WTC11 (cell line): ENCODE data around the gene SP100. TPM values are rescaled to one million over a fixed set of nuclear protein-coding genes. Genes with fewer than 3 reads are reported as not detected.

Experiments
- ATAC-seq: fragments of 200-7000 bp; cut with Tn5 transposase; 2 replicates; pipeline ENCODE4 v1.10.0; 2021; ENCODE audit warnings: mild to moderate bottlenecking, moderate library complexity
- CTCF ChIA-PET: fragments of 300-600 bp; sonication (Branson Sonifier 250); formaldehyde crosslinking; loops from one replicate; lab custom pipeline; 2021; ENCODE audit warnings: antibody characterized with exemption; lab: Charles Lee
- POLR2A ChIA-PET: fragments of 350-600 bp; sonication (Branson Sonifier 250); formaldehyde crosslinking; loops from one replicate; lab custom pipeline; 2021; ENCODE audit warnings: antibody characterized with exemption; lab: Charles Lee
- DNase-seq: peaks from one replicate; pipeline ENCODE4 v3.0.0; 2021; ENCODE audit warnings: low spot score
- H3K27ac Mint-ChIP-seq: 2 replicates; pipeline ENCODE4 v1.8.0; 2021; ENCODE audit warnings: mixed read lengths
- H3K27me3 Mint-ChIP-seq: 2 replicates; pipeline ENCODE4 v1.8.0; 2021; ENCODE audit warnings: low read depth, mild to moderate bottlenecking, moderate library complexity, mixed read lengths
- H3K36me3 Mint-ChIP-seq: 2 replicates; pipeline ENCODE4 v1.8.0; 2021; ENCODE audit warnings: mixed read lengths
- H3K4me1 Mint-ChIP-seq: 2 replicates; pipeline ENCODE4 v1.8.0; 2022; ENCODE audit warnings: mixed read lengths
- H3K4me3 Mint-ChIP-seq: 2 replicates; pipeline ENCODE4 v1.8.0; 2021; ENCODE audit warnings: mild to moderate bottlenecking, moderate library complexity, mixed read lengths
- H3K9me3 Mint-ChIP-seq: 2 replicates; pipeline ENCODE4 v1.8.0; 2021; ENCODE audit warnings: mixed read lengths
- AR ChIP-seq: fragments of 250-450 bp; sonication (Bioruptor Pico); IDR thresholded peaks from 2 replicates; pipeline ENCODE4 v1.9.0; 2021; ENCODE audit warnings: mild to moderate bottlenecking
- ATF1 ChIP-seq: sonication (generic); formaldehyde crosslinking; IDR thresholded peaks from 2 replicates; pipeline ENCODE4 v1.8.1; 2023; ENCODE audit warnings: mild to moderate bottlenecking, moderate library complexity, missing genetic modification reagents
- CDX4 ChIP-seq: fragments of 250-450 bp; sonication (Bioruptor Pico); IDR thresholded peaks from 2 replicates; pipeline ENCODE4 v1.9.0; 2021; ENCODE audit warnings: moderate library complexity, mild to moderate bottlenecking, inconsistent platforms, borderline replicate concordance
- E2F1 ChIP-seq: sonication (generic); formaldehyde crosslinking; IDR thresholded peaks from 2 replicates; pipeline ENCODE4 v1.8.0; 2022; ENCODE audit warnings: mild to moderate bottlenecking, missing genetic modification reagents
- EMX1 ChIP-seq: fragments of 250-450 bp; sonication (Bioruptor Pico); IDR thresholded peaks from 2 replicates; pipeline ENCODE4 v1.8.0; 2021; ENCODE audit warnings: mild to moderate bottlenecking
- MLX ChIP-seq: sonication (generic); formaldehyde crosslinking; IDR thresholded peaks from 2 replicates; pipeline ENCODE4 v1.8.1; 2023; ENCODE audit warnings: mild to moderate bottlenecking, missing genetic modification reagents, moderate library complexity
- NFE2L1 ChIP-seq: sonication (generic); formaldehyde crosslinking; IDR thresholded peaks from 2 replicates; pipeline ENCODE4 v1.8.1; 2023; ENCODE audit warnings: missing genetic modification reagents
- NFYB ChIP-seq: sonication (generic); formaldehyde crosslinking; conservative IDR thresholded peaks from 2 replicates; pipeline ENCODE4 v1.8.0; 2022; ENCODE audit warnings: low read depth, missing genetic modification reagents
- PRDM15 ChIP-seq: sonication (generic); formaldehyde crosslinking; IDR thresholded peaks from 2 replicates; pipeline ENCODE4 v1.8.0; 2022; ENCODE audit warnings: missing genetic modification reagents
- STAT6 ChIP-seq: sonication (generic); formaldehyde crosslinking; conservative IDR thresholded peaks from 2 replicates; pipeline ENCODE4 v1.8.1; 2023; ENCODE audit warnings: mild to moderate bottlenecking, low read depth, missing genetic modification reagents, moderate library complexity
- ZBTB21 ChIP-seq: sonication (generic); formaldehyde crosslinking; IDR thresholded peaks from 2 replicates; pipeline ENCODE4 v1.8.1; 2023; ENCODE audit warnings: mild to moderate bottlenecking, missing genetic modification reagents, borderline replicate concordance
- total RNA-seq: library from RNA; stranded (reverse); gene quantifications from 3 replicates; pipeline ENCODE4 v1.2.3, GENCODE V29; 2021

SP100 gene
- total RNA-seq, 1 experiment from 2014 or later: 1.3 TPM

- peaks cover 20% of the 10 kb centered on the region for H3K9me3 Mint-ChIP-seq
- no peak for DNase-seq
- CTCF ChIA-PET: no interaction called here
Measured at GRCh38 chr2:230540332-230540731, 124.3 kb downstream of the SP100 start.

More at GRCh38 chr2:230540332-230540731, 124.3 kb downstream of the SP100 start:
- H3K4me3 Mint-ChIP-seq: no peak overlapping the region
- no peak for TF ChIP-seq AR (CRISPR knock-in tag)
- TF ChIP-seq NFE2L1 (CRISPR knock-in tag): no peak
- no peak for TF ChIP-seq PRDM15 (CRISPR knock-in tag)
- no peak for TF ChIP-seq MLX (CRISPR knock-in tag)
- TF ChIP-seq NFYB (CRISPR knock-in tag): no peak
- no peak for TF ChIP-seq STAT6
- no peak for TF ChIP-seq EMX1
- no peak for TF ChIP-seq ATF1 (CRISPR knock-in tag)
- no peak for TF ChIP-seq E2F1 (CRISPR knock-in tag)
- no peak for TF ChIP-seq CDX4 (CRISPR knock-in tag)
- TF ChIP-seq ZBTB21 (CRISPR knock-in tag): no peak
- 0 out of 2 replicates have a peak, but pooled peaks cover 5% of the 10 kb centered on the region for H3K36me3 Mint-ChIP-seq
- no peaks in the 10 kb centered on the region for H3K27me3 Mint-ChIP-seq
- POLR2A ChIA-PET: no interaction called here
- H3K27ac Mint-ChIP-seq: no peak overlapping the region
- no peak for ATAC-seq
- H3K4me1 Mint-ChIP-seq: no peaks in the 10 kb centered on the region
